AG04450 (cell line): ENCODE results near the gene CGB2. TPM values are rescaled to one million over a fixed set of nuclear protein-coding genes. Genes with fewer than 3 reads are reported as not detected.
"Not testable (repeated sequence)": the region's sequence is repeated elsewhere in the genome, so short reads cannot be mapped to it uniquely, and the experiment has no call there.

Experiments
- CTCF ChIA-PET: fragments of 300-600, 350-600 bp; formaldehyde crosslinking; extraction: SDS; loops from one replicate; lab custom pipeline; 2022; ENCODE audit warnings: antibody characterized with exemption, inconsistent platforms; lab: Charles Lee
- POLR2A ChIA-PET: fragments of 350-600 bp; formaldehyde crosslinking; extraction: SDS; loops from one replicate; lab custom pipeline; 2021; ENCODE audit warnings: antibody characterized with exemption, inconsistent platforms; lab: Yijun Ruan, JAX
- DNase-seq: peaks from one replicate; pipeline ENCODE4 v3.0.0-alpha.2; 2011; ENCODE audit warnings: low read depth, low spot score
- H3K27ac ChIP-seq: one replicate; pipeline ENCODE4 v1.5.1; 2012; ENCODE audit warnings: low read depth, low read length, control low read depth
- H3K27me3 ChIP-seq: one replicate; pipeline ENCODE4 v1.6.0; 2012; ENCODE audit warnings: low read length; ENCODE audit not compliant: control insufficient read depth, insufficient read depth
- H3K4me3 ChIP-seq: 2 replicates; pipeline ENCODE4 v1.5.1; 2011; ENCODE audit warnings: mild to moderate bottlenecking, low read depth, low read length, control low read depth
- H3K9me3 ChIP-seq: 2 replicates; pipeline ENCODE4 v1.5.1; 2012; ENCODE audit warnings: low read length; ENCODE audit not compliant: control insufficient read depth, insufficient read depth
- polyA plus RNA-seq: library from polyadenylated mRNA; depleted of rRNA; stranded (reverse); fragments of >200 nt; gene quantifications from 2 replicates; pipeline ENCODE4 v1.2.3, GENCODE V29; 2011
- TF ChIP-seq, protein P1 (sequence below): IDR thresholded peaks from 2 replicates; pipeline ENCODE4 v1.5.1; 2011; ENCODE audit warnings: low read depth, low read length, control low read depth, inconsistent platforms

CGB2 gene
- polyA plus RNA-seq, 1 experiment = not detected

- no peak for DNase-seq
- no peaks in the 10 kb centered on the region for H3K27me3 ChIP-seq
- POLR2A ChIA-PET = no interaction called here
- no peak overlapping the region for H3K27ac ChIP-seq
- no peaks in the 10 kb centered on the region; the same call in 1 of the 2 replicates for H3K9me3 ChIP-seq
- TF ChIP-seq, protein P1, sequence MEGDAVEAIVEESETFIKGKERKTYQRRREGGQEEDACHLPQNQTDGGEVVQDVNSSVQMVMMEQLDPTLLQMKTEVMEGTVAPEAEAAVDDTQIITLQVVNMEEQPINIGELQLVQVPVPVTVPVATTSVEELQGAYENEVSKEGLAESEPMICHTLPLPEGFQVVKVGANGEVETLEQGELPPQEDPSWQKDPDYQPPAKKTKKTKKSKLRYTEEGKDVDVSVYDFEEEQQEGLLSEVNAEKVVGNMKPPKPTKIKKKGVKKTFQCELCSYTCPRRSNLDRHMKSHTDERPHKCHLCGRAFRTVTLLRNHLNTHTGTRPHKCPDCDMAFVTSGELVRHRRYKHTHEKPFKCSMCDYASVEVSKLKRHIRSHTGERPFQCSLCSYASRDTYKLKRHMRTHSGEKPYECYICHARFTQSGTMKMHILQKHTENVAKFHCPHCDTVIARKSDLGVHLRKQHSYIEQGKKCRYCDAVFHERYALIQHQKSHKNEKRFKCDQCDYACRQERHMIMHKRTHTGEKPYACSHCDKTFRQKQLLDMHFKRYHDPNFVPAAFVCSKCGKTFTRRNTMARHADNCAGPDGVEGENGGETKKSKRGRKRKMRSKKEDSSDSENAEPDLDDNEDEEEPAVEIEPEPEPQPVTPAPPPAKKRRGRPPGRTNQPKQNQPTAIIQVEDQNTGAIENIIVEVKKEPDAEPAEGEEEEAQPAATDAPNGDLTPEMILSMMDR = no peak
- CTCF ChIA-PET = no interaction called here
- no peak overlapping the region for H3K4me3 ChIP-seq
Observed at GRCh38 chr19:49014870-49015255, 16.8 kb upstream of the CGB2 start.

GRCh38 chr19:49016067-49016839, 15.4 kb upstream of the CGB2 start:
- TF ChIP-seq, protein P1 = no peak
- no peak overlapping the region for H3K4me3 ChIP-seq
- no peaks in the 10 kb centered on the region for H3K27me3 ChIP-seq
- POLR2A ChIA-PET = no interaction called here
- H3K27ac ChIP-seq = no peak overlapping the region
- CTCF ChIA-PET = no interaction called here
- H3K9me3 ChIP-seq = no peaks in the 10 kb centered on the region; the same call in 1 of the 2 replicates
- no peak for DNase-seq

GRCh38 chr19:49017041-49017665, 14.5 kb upstream of the CGB2 start, which contains the start of gene LHB:
TSS of gene LHB (minus strand) at chr19:49017091. CDS start at chr19:49017081, 10 bp downstream.
- no peak for DNase-seq
- TF ChIP-seq, protein P1 = no peak
- ChIA-PET CTCF (interaction anchor here (0.6 to 3.7 kb wide), 4 partner anchors 18 to 120 kb away, joined by 3 to 28 read pairs (median 4); partner anchors contain the start of genes CGB7 and RUVBL2), POLR2A (interaction anchor here (0.6 to 0.9 kb wide), 4 partner anchors 8 to 41 kb away, joined by 3 to 4 read pairs (median 3); partner anchors contain the start of genes CGB7, GYS1 and RUVBL2)
- Histone ChIP-seq H3K9me3 (no peaks in the 10 kb centered on the region; the same call in 1 of the 2 replicates), H3K27ac (no peak within 1 kb of the TSS), H3K4me3 (peak within 1 kb of the TSS; percentile 49), H3K27me3 (no peaks in the 10 kb centered on the region)

- CTCF ChIA-PET = interaction anchor here (0.6 to 3.7 kb wide), 5 partner anchors 19 to 181 kb away, joined by 3 to 28 read pairs (median 5); partner anchors contain the start of genes CGB7 and RUVBL2
- TF ChIP-seq, protein P1 = peak; percentile 58
- POLR2A ChIA-PET = interaction anchor here (0.6 to 0.9 kb wide), 4 partner anchors 9 to 40 kb away, joined by 3 to 4 read pairs (median 3); partner anchors contain the start of genes CGB7, GYS1 and RUVBL2
- H3K27ac ChIP-seq = no peak overlapping the region
- H3K9me3 ChIP-seq = no peaks in the 10 kb centered on the region; the same call in 1 of the 2 replicates
- DNase-seq = no peak
- peak overlapping the region; percentile 49 for H3K4me3 ChIP-seq
- no peaks in the 10 kb centered on the region for H3K27me3 ChIP-seq
Observed at GRCh38 chr19:49017666-49018351, 13.9 kb upstream of the CGB2 start.

GRCh38 chr19:49018388-49019241, 13.1 kb upstream of the CGB2 start:
- DNase-seq, H3K27ac ChIP-seq, H3K27me3 ChIP-seq, H3K9me3 ChIP-seq: not testable (repeated sequence)
- H3K4me3 ChIP-seq = peak overlapping the region; percentile 49
- ChIA-PET CTCF (interaction anchor here (0.6 to 3.7 kb wide), 6 partner anchors 20 to 453 kb away, joined by 3 to 28 read pairs (median 6); partner anchors contain the start of genes CGB7, GYS1 and RUVBL2), POLR2A (interaction anchor here (1.0 kb wide), 1 partner anchor 25 kb away, joined by 3 read pairs; the partner anchor contains the start of genes GYS1 and RUVBL2)
